ENCODE results near the gene MPZ. TPM values are rescaled to one million over a fixed set of nuclear protein-coding genes. Genes with fewer than 3 reads are reported as not detected.

The MPZ gene
- polyA plus RNA-seq, 3 donors: 0.16 to 9.4 TPM; not detected in 1

- no peak for TF ChIP-seq CTCF (IDR thresholded peaks at IDR 0.05)
- H3K27ac Mint-ChIP-seq: no peak overlapping the region
Measured at GRCh38 chr1:161333166-161333565, 23.4 kb upstream of the MPZ start.

GRCh38 chr1:161330346-161330745 is 20.6 kb upstream of the MPZ start:
- no peaks in the 10 kb centered on the region for H3K27me3 ChIP-seq (ENCODE audit: control insufficient read depth in 2 of 2, insufficient read depth in 2 of 2, low read length in 2 of 2)
- no peaks in the 10 kb centered on the region for H3K4me1 ChIP-seq (ENCODE audit: control insufficient read depth in 1 of 2, insufficient read depth in 2 of 2, low read length in 2 of 2)
- no peaks in the 10 kb centered on the region for H3K79me2 ChIP-seq (ENCODE audit: insufficient read depth, low read length)
- DNase-seq: no peak
- H3K27ac ChIP-seq (ENCODE audit: low read depth in 1 of 2, low read length in 2 of 2): no peak overlapping the region
- H3K4me2 ChIP-seq (replicated peaks; ENCODE audit: extremely low read depth, low read length, poor library complexity, severe bottlenecking): no peak overlapping the region
- H3K9me3 ChIP-seq (replicated peaks in 1 of 2; ENCODE audit: control insufficient read depth in 1 of 2, insufficient read depth in 1 of 2, low read length in 2 of 2): no peaks in the 10 kb centered on the region
- no peak for TF ChIP-seq CTCF (IDR thresholded peaks at IDR 0.05)
- Mint-ChIP-seq H3K27ac (peak overlapping the region in 1 of 7 donors; percentile 42), H3K4me1 (no peaks in the 10 kb centered on the region), H3K27me3 (ENCODE audit: low read depth in 3 of 3) (no peaks in the 10 kb centered on the region), H3K4me3 (no peak overlapping the region), H3K36me3 (peaks cover 79 to 93% of the 10 kb centered on the region in 2 donors), H3K9me3 (no peaks in the 10 kb centered on the region)
- peaks cover 76 to 92% of the 10 kb centered on the region in 2 donors for H3K36me3 ChIP-seq (replicated peaks in 1 of 2; ENCODE audit: control insufficient read depth in 1 of 2, insufficient read depth in 2 of 2, low read length in 2 of 2)
- intact Hi-C loops (cut with micrococcal nuclease): no loop called here
- no peak overlapping the region for H3K4me3 ChIP-seq (replicated peaks in 1 of 3; ENCODE audit: low read depth in 2 of 3, low read length in 3 of 3)
- 72% methylated on average over 2 of the region's 4 CpGs for WGBS (ENCODE audit: insufficient coverage)
- H3K9ac ChIP-seq (ENCODE audit: insufficient read depth, low read length, poor library complexity, severe bottlenecking): no peak overlapping the region
- H4K20me1 ChIP-seq (ENCODE audit: insufficient read depth, low read length): no peaks in the 10 kb centered on the region
- no peak overlapping the region for H2AFZ ChIP-seq (ENCODE audit: insufficient read depth, low read depth, low read length, poor library complexity, severe bottlenecking)

More at GRCh38 chr1:161333166-161333565, 23.4 kb upstream of the MPZ start:
- H3K4me3 Mint-ChIP-seq: no peak overlapping the region
- Histone ChIP-seq H3K4me1 (ENCODE audit: control insufficient read depth in 1 of 2, insufficient read depth in 2 of 2, low read length in 2 of 2) (no peaks in the 10 kb centered on the region), H3K4me2 (replicated peaks; ENCODE audit: extremely low read depth, low read length, poor library complexity, severe bottlenecking) (no peak overlapping the region), H3K79me2 (ENCODE audit: insufficient read depth, low read length) (no peaks in the 10 kb centered on the region), H3K4me3 (replicated peaks in 1 of 3; ENCODE audit: low read depth in 2 of 3, low read length in 3 of 3) (no peak overlapping the region), H3K27ac (ENCODE audit: low read depth in 1 of 2, low read length in 2 of 2) (no peak overlapping the region), H3K36me3 (replicated peaks in 1 of 2; ENCODE audit: control insufficient read depth in 1 of 2, insufficient read depth in 2 of 2, low read length in 2 of 2) (peaks cover 83 to 98% of the 10 kb centered on the region in 2 donors), H3K9me3 (replicated peaks in 1 of 2; ENCODE audit: control insufficient read depth in 1 of 2, insufficient read depth in 1 of 2, low read length in 2 of 2) (no peaks in the 10 kb centered on the region), H3K27me3 (ENCODE audit: control insufficient read depth in 2 of 2, insufficient read depth in 2 of 2, low read length in 2 of 2) (no peaks in the 10 kb centered on the region), H4K20me1 (ENCODE audit: insufficient read depth, low read length) (no peaks in the 10 kb centered on the region), H2AFZ (ENCODE audit: insufficient read depth, low read depth, low read length, poor library complexity, severe bottlenecking) (no peak overlapping the region), H3K9ac (ENCODE audit: insufficient read depth, low read length, poor library complexity, severe bottlenecking) (no peak overlapping the region)
- 100% methylated on average over 4 of the region's 9 CpGs for WGBS (ENCODE audit: insufficient coverage)
- no peak for DNase-seq
- no peaks in the 10 kb centered on the region for H3K9me3 Mint-ChIP-seq
- peaks cover 79 to 88% of the 10 kb centered on the region in 2 donors for H3K36me3 Mint-ChIP-seq
- H3K27me3 Mint-ChIP-seq (ENCODE audit: low read depth in 3 of 3): no peaks in the 10 kb centered on the region
- intact Hi-C loops (cut with micrococcal nuclease): no loop called here
- H3K4me1 Mint-ChIP-seq: no peaks in the 10 kb centered on the region

Measured in CD14-positive monocyte (primary cell).